Brain pericyte (primary cell): ENCODE measurements around the gene IL22RA1.

ENCODE experiments used
- DNase-seq: peaks from one replicate; pipeline ENCODE4 v3.0.0-alpha.2; 2012; ENCODE audit warnings: low read depth, low spot score

The IL22RA1 gene

GRCh38 chr1:24165500-24165899 lies 22.6 kb upstream of the IL22RA1 start:
- DNase-seq, result no peak

DNA sequence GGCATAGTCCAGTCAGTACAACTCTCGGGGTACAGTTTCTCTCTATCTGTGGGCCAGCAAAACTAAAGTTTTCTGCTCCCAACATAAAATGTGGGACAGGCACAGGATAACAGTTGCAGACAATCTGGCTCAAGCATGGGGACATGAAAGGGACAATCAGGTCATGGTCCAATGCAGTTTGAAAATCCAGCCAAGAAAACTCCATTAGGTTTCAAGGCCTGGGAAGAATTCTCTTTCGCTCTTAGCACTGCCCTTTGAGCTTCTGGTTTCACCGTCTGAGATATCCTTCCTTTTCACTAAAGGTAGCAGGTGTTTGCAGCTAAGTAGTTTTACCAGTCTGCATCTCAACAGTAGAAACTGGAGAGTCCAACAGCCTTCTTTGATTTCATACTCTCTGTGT lies 21.1 kb upstream of the IL22RA1 start:
- DNase-seq, result no peak

GRCh38 chr1:24162201-24162600 lies 19.3 kb upstream of the IL22RA1 start:
- no peak for DNase-seq

DNA sequence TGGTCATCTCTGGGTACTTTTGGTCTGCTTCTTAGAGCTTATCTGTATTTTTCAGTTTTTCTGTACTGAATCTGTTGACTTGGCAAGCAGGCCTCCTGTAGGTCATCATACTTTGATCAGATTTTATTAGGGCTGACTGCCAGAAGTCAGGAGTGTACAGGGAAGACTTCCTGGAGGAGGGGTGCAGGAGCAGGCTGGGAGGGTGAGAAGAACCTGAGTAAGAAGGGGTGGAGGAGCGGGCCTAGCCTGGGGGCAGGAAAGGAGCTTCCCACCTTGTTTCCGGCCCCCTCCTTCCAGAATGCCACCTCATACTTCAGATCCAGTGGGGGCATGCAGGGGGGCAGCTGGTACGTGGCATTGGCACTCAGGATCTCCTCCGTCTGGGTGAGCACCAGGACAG lies 18.3 kb upstream of the IL22RA1 start:
- no peak for DNase-seq

DNA sequence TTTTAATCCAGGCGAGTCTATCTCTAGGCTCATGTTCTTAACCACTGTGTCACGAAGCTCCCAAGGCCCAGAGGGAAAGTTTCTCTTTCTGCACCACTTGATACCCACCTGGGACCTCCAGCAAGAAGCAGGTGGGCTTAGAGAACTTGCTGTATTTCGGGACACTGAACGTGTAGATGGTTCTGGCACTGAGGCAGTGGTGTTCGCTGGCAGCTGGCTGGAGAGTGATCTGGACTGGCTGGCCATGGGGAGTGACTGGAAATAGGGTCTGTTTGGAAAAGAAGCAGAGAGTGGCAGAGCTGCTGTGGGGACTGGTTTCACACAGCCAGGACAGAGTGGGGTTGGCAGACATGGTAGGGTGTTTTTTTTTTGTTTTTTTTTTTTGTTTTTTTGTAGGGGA lies 16.4 kb upstream of the IL22RA1 start:
- DNase-seq, result no peak

- no peak for DNase-seq
These were observed 15.1 kb upstream of the IL22RA1 start for GRCh38 chr1:24157918-24158481.

- no peak for DNase-seq
These were observed 13.8 kb upstream of the IL22RA1 start for GRCh38 chr1:24156542-24157260.

GRCh38 chr1:24155011-24155782 lies 12.3 kb upstream of the IL22RA1 start:
- DNase-seq, result no peak

DNA sequence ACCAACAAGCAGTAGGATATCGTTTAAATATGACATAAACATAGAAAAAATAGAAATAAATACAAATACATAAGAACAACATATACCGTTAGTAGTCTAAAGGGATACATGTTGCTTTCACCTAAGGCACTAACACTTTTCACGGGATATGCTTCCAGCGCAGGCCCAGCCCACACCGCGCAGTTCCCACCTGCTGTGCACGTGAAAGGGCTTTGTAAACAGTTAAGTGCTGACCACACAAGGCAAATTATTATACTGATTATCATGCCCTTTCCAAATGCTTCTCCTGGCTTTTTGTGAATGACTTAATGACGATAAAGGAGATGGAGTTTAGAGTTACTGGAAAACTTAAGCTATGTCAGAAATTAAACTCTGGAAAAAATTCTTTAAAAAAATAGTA lies 11.3 kb upstream of the IL22RA1 start:
- no peak for DNase-seq

- no peak for DNase-seq
These were observed 9.9 kb upstream of the IL22RA1 start for GRCh38 chr1:24152631-24153494.

DNA sequence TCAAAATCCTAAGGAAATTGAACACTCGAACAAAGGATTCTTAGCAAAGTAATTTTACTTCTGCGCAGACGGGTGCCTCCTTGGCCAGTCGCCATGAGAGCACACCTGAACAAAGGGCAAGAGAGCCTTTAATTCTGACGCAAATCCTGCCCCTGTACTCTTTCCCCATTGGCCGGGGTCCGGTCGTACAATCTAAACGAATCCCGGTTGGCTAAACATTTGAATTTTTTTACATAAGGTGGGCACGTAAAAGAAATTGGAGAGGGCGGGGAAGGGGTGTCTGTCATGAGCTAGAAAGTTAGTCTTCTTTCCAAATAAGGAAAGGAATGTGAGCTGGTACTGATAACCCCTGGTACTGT lies 8.2 kb upstream of the IL22RA1 start:
- DNase-seq, result no peak

DNA sequence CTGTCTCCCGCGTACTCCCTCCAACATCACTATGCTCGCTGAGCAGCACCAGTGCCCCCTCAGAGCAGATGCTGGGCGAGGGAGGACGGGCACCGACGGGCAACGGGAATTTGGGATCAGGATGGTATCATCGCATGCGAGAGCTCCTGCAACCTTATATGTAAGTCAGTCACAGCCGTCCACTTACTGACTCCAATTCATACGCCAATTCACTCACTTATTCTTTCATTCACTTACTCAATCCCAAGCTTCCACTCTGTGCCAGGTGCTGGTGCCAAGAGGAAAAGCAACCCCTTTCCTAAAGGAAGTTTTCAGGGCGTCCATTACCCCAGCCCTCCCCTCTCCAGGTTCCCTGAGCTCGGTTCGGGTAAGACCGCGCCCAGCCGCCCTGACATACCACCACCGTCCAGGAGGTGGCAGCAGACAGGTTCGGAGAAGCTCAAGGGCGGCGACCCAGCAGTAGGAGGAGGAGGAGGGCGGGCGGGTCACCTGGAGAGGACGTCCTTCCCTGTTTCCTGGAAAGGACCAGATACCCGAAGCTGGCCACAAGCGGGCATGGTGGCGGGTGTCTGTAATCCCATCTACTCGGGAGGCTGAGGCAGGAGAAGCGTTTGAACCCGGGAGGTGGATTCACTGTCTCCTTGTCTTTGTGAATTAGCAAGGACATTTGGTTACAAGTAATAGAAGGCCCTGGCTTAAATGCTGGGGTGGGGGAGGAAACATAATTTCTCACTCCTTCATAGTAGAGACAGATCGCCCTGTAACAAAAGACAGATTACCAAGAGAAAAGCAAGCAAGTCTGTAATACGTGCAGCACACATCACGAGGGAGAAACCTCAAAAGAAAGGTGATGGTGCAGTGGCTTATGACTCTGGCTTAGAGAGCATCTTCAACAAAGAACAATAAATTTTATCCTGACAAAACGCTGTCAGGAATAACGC lies 7.6 kb upstream of the IL22RA1 start:
- peak; percentile 22 for DNase-seq

DNA sequence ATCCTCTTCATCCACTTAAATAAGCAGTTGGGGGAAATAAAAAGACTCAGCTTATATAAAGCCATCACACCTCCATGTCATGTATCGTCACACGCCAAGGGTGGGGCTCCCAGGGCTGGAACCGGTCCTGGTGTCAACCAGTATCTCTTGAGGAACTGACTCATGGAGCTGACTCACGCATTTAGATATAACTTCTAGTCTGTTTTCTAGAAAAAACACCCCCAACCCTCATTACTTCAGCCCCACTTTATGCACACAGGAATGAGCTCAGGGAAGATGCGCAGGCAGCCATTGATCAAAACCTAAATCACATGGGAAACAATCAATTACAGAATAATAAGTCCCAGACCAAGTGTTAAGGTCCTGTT lies 6.9 kb upstream of the IL22RA1 start:
- no peak for DNase-seq

GRCh38 chr1:24147816-24148215 lies 4.9 kb upstream of the IL22RA1 start:
- DNase-seq, result no peak

DNA sequence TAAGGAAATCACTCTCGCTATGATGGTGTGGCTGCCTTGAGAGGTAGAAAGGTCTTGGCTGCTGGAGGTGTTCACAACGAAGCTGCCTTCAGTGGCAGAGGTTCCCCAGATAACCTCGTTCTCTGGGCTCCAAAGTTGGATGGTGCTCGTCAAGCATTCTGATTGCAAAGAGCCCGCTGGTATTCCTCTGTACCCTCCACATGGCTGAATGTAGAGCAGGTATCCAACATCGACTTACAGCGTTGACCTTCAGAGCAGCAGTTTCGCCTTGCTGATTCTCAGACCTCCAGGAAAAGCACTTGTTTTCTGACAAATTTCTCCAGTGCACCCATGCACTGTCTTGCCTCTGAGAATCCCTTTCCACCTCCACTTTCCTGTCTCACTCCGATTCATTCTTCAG lies 4.3 kb upstream of the IL22RA1 start:
- no peak for DNase-seq

DNA sequence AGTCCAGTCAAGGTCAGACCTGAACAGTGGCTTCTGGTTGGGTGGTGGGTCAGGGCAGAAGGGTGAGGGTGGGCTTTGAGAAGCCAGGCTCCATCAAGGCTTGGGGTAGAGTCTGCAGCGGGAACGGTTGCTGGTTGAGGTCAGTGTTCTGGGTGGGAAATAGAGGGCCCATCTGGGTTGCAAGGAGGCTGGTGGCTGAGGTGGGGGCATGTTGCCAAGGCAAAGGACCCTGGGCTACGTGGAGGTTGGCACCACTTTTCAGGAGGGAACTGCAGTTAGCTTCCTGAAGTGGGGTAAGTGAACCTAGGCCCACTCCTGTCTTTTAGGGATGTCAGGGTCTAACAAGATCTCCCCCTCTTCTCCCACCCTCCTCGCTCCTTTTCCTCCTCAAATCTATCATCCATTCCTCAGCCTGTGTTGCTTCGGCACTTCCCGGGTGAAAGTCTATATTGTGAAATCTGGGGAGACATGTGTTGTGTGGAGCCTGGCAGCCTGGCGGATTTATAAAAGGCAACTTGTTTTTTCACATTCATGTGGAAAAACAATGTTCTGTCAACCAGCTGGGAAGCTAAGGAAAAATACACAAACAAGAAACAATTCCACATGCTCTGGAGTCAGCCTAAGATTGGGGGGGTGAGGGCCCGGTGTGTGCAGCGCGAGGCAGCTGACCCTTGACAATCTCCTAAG lies 1.5 kb downstream of the IL22RA1 start:
- no peak for DNase-seq

DNA sequence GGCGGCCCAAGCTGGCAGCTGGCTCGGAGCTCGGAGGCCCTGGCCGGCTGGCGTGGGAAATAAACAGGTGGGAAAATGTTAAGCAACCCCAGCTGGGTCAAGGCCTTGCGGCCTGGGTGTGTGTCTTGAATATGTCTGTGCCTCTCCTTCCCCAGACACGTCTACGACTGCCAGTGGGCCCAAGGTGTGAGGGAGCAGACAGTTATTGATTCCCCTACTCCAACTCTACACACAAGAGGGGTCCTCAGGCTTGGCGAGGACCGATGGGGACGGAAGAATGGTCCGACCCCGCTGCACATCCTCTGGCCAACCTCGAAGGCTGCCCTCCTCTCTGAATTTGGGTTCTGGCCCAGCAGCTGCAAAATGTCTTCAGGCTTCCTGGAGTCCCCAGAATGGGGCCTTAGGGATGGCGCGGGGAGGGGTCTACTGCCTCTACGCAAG lies 2.2 kb downstream of the IL22RA1 start:
- no peak for DNase-seq

- DNase-seq, result no peak
These were observed 3.0 kb downstream of the IL22RA1 start for GRCh38 chr1:24139841-24140425.

DNA sequence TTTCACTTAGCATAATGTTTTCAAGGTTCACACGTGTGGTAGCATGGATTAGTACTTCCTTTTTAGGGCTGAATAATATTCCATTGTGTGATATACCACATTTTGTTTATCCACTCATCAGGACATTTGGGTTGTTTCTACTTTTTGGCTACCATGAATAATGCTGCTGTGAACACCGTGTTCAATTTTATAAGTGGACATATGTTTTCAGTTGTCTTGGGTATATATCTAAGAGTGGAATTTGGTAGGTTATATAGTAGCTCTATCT lies 3.8 kb downstream of the IL22RA1 start:
- no peak for DNase-seq

DNA sequence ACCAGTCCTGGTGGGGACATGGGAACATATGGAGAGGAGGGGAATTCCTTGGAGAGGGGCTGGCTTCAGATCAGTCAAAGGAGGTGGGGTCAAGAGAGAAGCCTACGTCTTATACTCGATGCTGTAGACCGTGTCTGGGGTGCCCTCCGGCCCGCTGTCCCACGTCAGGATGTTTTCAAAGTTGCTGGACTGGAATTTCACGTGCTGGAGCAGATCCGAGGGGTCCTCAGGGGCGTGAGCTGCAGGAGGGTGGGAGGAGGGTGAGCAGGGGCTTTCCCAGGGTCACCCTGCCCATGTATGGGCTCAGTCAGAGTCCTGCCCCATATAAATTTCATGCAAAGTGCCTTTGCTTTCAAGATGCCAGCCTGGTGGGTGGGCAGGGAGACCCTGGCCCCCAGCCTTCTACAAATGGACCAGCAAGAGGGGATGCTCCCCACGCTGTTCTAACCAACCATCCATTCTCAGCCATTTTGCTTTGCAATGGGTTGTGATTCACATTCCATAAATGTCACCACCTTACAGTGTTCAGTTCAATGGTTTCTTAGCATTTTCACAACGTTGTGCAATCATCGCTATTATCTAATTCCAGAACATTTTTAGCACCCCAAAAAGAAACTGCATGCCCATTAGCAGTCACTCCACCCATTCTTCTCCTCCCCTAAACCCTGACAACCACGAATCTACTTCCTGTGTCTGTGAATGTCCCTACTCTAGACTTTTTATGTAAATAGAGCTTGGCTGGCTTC lies 4.3 kb downstream of the IL22RA1 start:
- no peak for DNase-seq
